IMR-90 (cell line): Measurements from ENCODE around the gene FRMD3. TPM values are rescaled to one million over a fixed set of nuclear protein-coding genes. Genes with fewer than 3 reads are reported as not detected.

ENCODE experiments used
- ATAC-seq: fragments of 200-7000 bp; cut with Tn5 transposase; 2 replicates; pipeline ENCODE4 v1.9.1; 2020; ENCODE audit warnings: low read depth, mild to moderate bottlenecking, moderate library complexity
- BruUV-seq: library from RNA; stranded (reverse); fragments of 400-500 nt; replicated peaks from 2 replicates; lab custom pipeline; 2021; lab: Mats Ljungman, UMichigan
- CTCF ChIA-PET: fragments of 300-600 bp; formaldehyde crosslinking; extraction: SDS; loops from one replicate; lab custom pipeline; 2021; ENCODE audit warnings: antibody characterized with exemption; lab: Yijun Ruan, JAX
- POLR2A ChIA-PET: fragments of 300-600 bp; sonication (Branson Sonifier 250); formaldehyde crosslinking; loops from one replicate; lab custom pipeline; 2022; ENCODE audit warnings: antibody characterized with exemption; ENCODE audit not compliant: unreplicated experiment; lab: Charles Lee
- DNase-seq: peaks from one replicate; pipeline ENCODE4 v3.0.0; 2013
- H2AFZ ChIP-seq: replicated peaks from 2 replicates; pipeline ENCODE3; 2013; ENCODE audit warnings: low read length, mild to moderate bottlenecking; ENCODE audit not compliant: poor library complexity
- H2AK5ac ChIP-seq: 2 replicates; pipeline ENCODE4 v1.6.1; 2013; ENCODE audit warnings: low read depth, low read length, inconsistent platforms
- H2AK9ac ChIP-seq: replicated peaks from 2 replicates; pipeline ENCODE3; 2013; ENCODE audit warnings: mild to moderate bottlenecking, low read depth, low read length, moderate library complexity; ENCODE audit not compliant: poor library complexity
- H2BK120ac ChIP-seq: 2 replicates; pipeline ENCODE4 v1.6.1; 2013; ENCODE audit warnings: low read depth, low read length, inconsistent platforms
- H2BK15ac ChIP-seq: 3 replicates; pipeline ENCODE4 v1.6.1; 2013; ENCODE audit warnings: low read depth, low read length, inconsistent platforms
- H2BK20ac ChIP-seq: 2 replicates; pipeline ENCODE4 v1.6.1; 2013; ENCODE audit warnings: low read depth, mild to moderate bottlenecking, inconsistent platforms, low read length, moderate library complexity
- H2BK5ac ChIP-seq: 2 replicates; pipeline ENCODE4 v1.6.1; 2013; ENCODE audit warnings: mild to moderate bottlenecking, low read depth, low read length, inconsistent platforms; ENCODE audit not compliant: poor library complexity, severe bottlenecking
- H3K14ac ChIP-seq: replicated peaks from 2 replicates; pipeline ENCODE4 v1.6.1; 2013; ENCODE audit warnings: low read depth, low read length, inconsistent platforms
- H3K18ac ChIP-seq: 2 replicates; pipeline ENCODE4 v1.6.1; 2013; ENCODE audit warnings: low read depth, low read length, control low read depth
- H3K23ac ChIP-seq: 2 replicates; pipeline ENCODE4 v1.6.1; 2013; ENCODE audit warnings: low read depth, low read length, inconsistent platforms
- H3K27ac ChIP-seq: 2 replicates; pipeline ENCODE4 v1.5.1; 2013; ENCODE audit warnings: mild to moderate bottlenecking, control low read depth, low read length; ENCODE audit not compliant: insufficient read depth
- H3K27me3 ChIP-seq: 2 replicates; pipeline ENCODE4 v1.6.1; 2013; ENCODE audit warnings: low read length; ENCODE audit not compliant: control insufficient read depth, insufficient read depth
- H3K36me3 ChIP-seq: 2 replicates; pipeline ENCODE4 v1.6.1; 2013; ENCODE audit warnings: low read length, mixed read lengths; ENCODE audit not compliant: control insufficient read depth, insufficient read depth
- H3K4ac ChIP-seq: 2 replicates; pipeline ENCODE4 v1.6.1; 2013; ENCODE audit warnings: low read depth, low read length, inconsistent platforms
- H3K4me1 ChIP-seq: 2 replicates; pipeline ENCODE4 v1.6.1; 2013; ENCODE audit warnings: low read length, mixed read lengths; ENCODE audit not compliant: control insufficient read depth, insufficient read depth
- H3K4me2 ChIP-seq: 2 replicates; pipeline ENCODE4 v1.6.1; 2013; ENCODE audit warnings: low read depth, mild to moderate bottlenecking, control low read depth, low read length, moderate library complexity
- H3K4me3 ChIP-seq: 2 replicates; pipeline ENCODE4 v1.5.1; 2013; ENCODE audit warnings: low read depth, mild to moderate bottlenecking, control low read depth, low read length, moderate library complexity; ENCODE audit not compliant: insufficient read depth
- H3K56ac ChIP-seq: 2 replicates; pipeline ENCODE4 v1.6.1; 2013; ENCODE audit warnings: low read length, inconsistent platforms; ENCODE audit not compliant: insufficient read depth; ENCODE audit errors: extremely low read depth
- H3K79me1 ChIP-seq, 2 experiments: 2 replicates each; pipeline ENCODE4 v1.6.1; 2013; ENCODE audit warnings: low read length in 2 of 2, inconsistent platforms in 1 of 2, low read depth in 1 of 2
- H3K9ac ChIP-seq: 2 replicates; pipeline ENCODE4 v1.6.1; 2013; ENCODE audit warnings: low read depth, low read length, control low read depth
- H3K9me1 ChIP-seq: 2 replicates; pipeline ENCODE4 v1.6.1; 2013; ENCODE audit warnings: low read length, inconsistent platforms; ENCODE audit not compliant: insufficient read depth
- H3K9me3 ChIP-seq: 2 replicates; pipeline ENCODE4 v1.6.1; 2013; ENCODE audit warnings: low read length; ENCODE audit not compliant: control insufficient read depth, insufficient read depth
- H4K20me1 ChIP-seq: 2 replicates; pipeline ENCODE4 v1.6.1; 2013; ENCODE audit warnings: low read length, inconsistent platforms; ENCODE audit not compliant: insufficient read depth
- H4K5ac ChIP-seq: 2 replicates; pipeline ENCODE4 v1.6.1; 2013; ENCODE audit warnings: mild to moderate bottlenecking, low read depth, low read length, control low read depth
- H4K8ac ChIP-seq, 2 experiments: 2 replicates each; pipeline ENCODE4 v1.6.1; 2013; ENCODE audit warnings: low read depth in 2 of 2, low read length in 2 of 2, control low read depth in 1 of 2, inconsistent platforms in 1 of 2
- H4K91ac ChIP-seq: 2 replicates; pipeline ENCODE4 v1.6.1; 2013; ENCODE audit warnings: low read depth, low read length, inconsistent platforms; ENCODE audit not compliant: insufficient read depth
- BHLHE40 ChIP-seq: fragments of 150-350 bp; IDR thresholded peaks from 2 replicates; pipeline ENCODE4 v1.6.1; 2016; ENCODE audit warnings: mild to moderate bottlenecking, low read depth, low read length
- CHD1 ChIP-seq: IDR thresholded peaks from 2 replicates; pipeline ENCODE4 v1.6.1; 2012; ENCODE audit warnings: low read depth, low read length, improper control_type of control experiment
- CTCF ChIP-seq: conservative IDR thresholded peaks from 2 replicates; pipeline ENCODE4 v1.5.1; 2012; ENCODE audit warnings: mild to moderate bottlenecking, low read depth, low read length, improper control_type of control experiment
- ELK1 ChIP-seq: fragments of 150-350 bp; IDR thresholded peaks from 2 replicates; pipeline ENCODE4 v1.6.1; 2016; ENCODE audit warnings: low read depth, mild to moderate bottlenecking, low read length, moderate library complexity, borderline replicate concordance
- MAFK ChIP-seq: IDR thresholded peaks from 2 replicates; pipeline ENCODE4 v1.6.1; 2012; ENCODE audit warnings: low read depth, low read length, improper control_type of control experiment
- MAZ ChIP-seq: IDR thresholded peaks from 2 replicates; pipeline ENCODE4 v1.6.1; 2012; ENCODE audit warnings: low read depth, mild to moderate bottlenecking, low read length, improper control_type of control experiment, moderate library complexity, borderline replicate concordance
- MXI1 ChIP-seq: IDR thresholded peaks from 2 replicates; pipeline ENCODE4 v1.6.1; 2012; ENCODE audit warnings: low read depth, mild to moderate bottlenecking, low read length, moderate library complexity, borderline replicate concordance
- POLR2A ChIP-seq: IDR thresholded peaks from 2 replicates; pipeline ENCODE4 v1.6.1; 2012; ENCODE audit warnings: mild to moderate bottlenecking, low read depth, low read length
- RAD21 ChIP-seq: IDR thresholded peaks from 2 replicates; pipeline ENCODE4 v1.6.1; 2012; ENCODE audit warnings: low read length, improper control_type of control experiment
- RCOR1 ChIP-seq: IDR thresholded peaks from 2 replicates; pipeline ENCODE4 v1.6.1; 2012; ENCODE audit warnings: mild to moderate bottlenecking, low read length, improper control_type of control experiment; ENCODE audit not compliant: insufficient replicate concordance
- SMC3 ChIP-seq: fragments of 150-350 bp; IDR thresholded peaks from 2 replicates; pipeline ENCODE4 v1.6.1; 2016; ENCODE audit warnings: low read depth, mild to moderate bottlenecking, antibody characterized with exemption, low read length, moderate library complexity
- WGBS, 2 experiments: methylation state at CpG; one replicate each; pipeline versions ENCODE4 v1.1.5 to v1.1.7; 2013; ENCODE audit warnings: missing lambda C conversion rate in 2 of 2; ENCODE audit not compliant: insufficient read length in 1 of 2; ENCODE audit errors: extremely low coverage in 2 of 2; 5-methylcytosine and 5-hydroxymethylcytosine counted together
- dilution Hi-C: fragments of 300-500 bp; cut with HindIII; formaldehyde crosslinking; loops from one replicate; pipeline ENCODE4 v1.14.3; 2018; ENCODE audit warnings: low sequenced_read_pairs; ENCODE audit not compliant: unreplicated experiment
- in situ Hi-C: fragments of 300-500 bp; cut with MboI; formaldehyde crosslinking; loops from 3 replicates; pipeline ENCODE4 v1.14.3; 2019; ENCODE audit warnings: low sequenced_read_pairs, inconsistent platforms, mixed read lengths
- intact Hi-C: fragments of 100-400 bp; cut with micrococcal nuclease; formaldehyde crosslinking; loops from 2 replicates; pipeline ENCODE4 v1.10.0; 2022
- polyA plus RNA-seq, 3 experiments: library from polyadenylated mRNA; depleted of rRNA; stranded (reverse); fragments of >200 nt; gene quantifications; 2 replicates each; pipeline ENCODE4 v1.2.3, GENCODE V29; 2012; ENCODE audit warnings: low replicate concordance in 1 of 3
- total RNA-seq: library from RNA; depleted of rRNA; stranded (reverse); fragments of >200 nt; gene quantifications from 2 replicates; pipeline ENCODE4 v1.2.3, GENCODE V29; 2012

FRMD3 gene
- total and polyA plus RNA-seq, 2 of the 4 experiments (the other 2 are of a cell fraction) = 0.02 to 0.18 TPM

GRCh38 chr9:83459830-83460229 is 78.4 kb downstream of the FRMD3 start:
- Histone ChIP-seq H3K14ac (no peak overlapping the region), H3K27me3 (no peaks in the 10 kb centered on the region), H3K9me3 (0 out of 2 replicates have a peak, but pooled peaks cover 2% of the 10 kb centered on the region), H2AK5ac (no peak overlapping the region), H4K5ac (no peak overlapping the region), H3K9me1 (no peaks in the 10 kb centered on the region), H3K23ac (no peak overlapping the region), H4K91ac (no peak overlapping the region), H3K79me1 (no peaks in the 10 kb centered on the region), H3K56ac (no peak overlapping the region), H3K9ac (no peak overlapping the region), H2AFZ (no peak overlapping the region), H4K20me1 (no peaks in the 10 kb centered on the region), H2BK20ac (no peak overlapping the region), H3K27ac (no peak overlapping the region), H2BK15ac (no peak overlapping the region), H3K4ac (no peak overlapping the region), H3K4me3 (no peak overlapping the region), H3K18ac (no peak overlapping the region), H3K4me1 (no peaks in the 10 kb centered on the region), H4K8ac (no peak overlapping the region), H3K36me3 (no peaks in the 10 kb centered on the region), H2BK120ac (no peak overlapping the region), H2BK5ac (no peak overlapping the region), H3K4me2 (no peak overlapping the region), H2AK9ac (no peak overlapping the region)
- in situ Hi-C loops (no loop called here), dilution Hi-C loops (no loop called here), intact Hi-C loops (no loop called here)
- no peak for DNase-seq
- ChIA-PET CTCF (no interaction called here), POLR2A (no interaction called here)
- TF ChIP-seq CHD1 = no peak
- TF ChIP-seq RAD21 = no peak
- TF ChIP-seq RCOR1 = no peak
- no peak for TF ChIP-seq BHLHE40
- TF ChIP-seq CTCF = no peak
- no peak for TF ChIP-seq MAZ
- no peak for TF ChIP-seq POLR2A
- no peak for TF ChIP-seq MAFK
- no peak for TF ChIP-seq MXI1
- TF ChIP-seq SMC3 = no peak
- no peak for TF ChIP-seq ELK1
- no TSS peak for BruUV-seq
- ATAC-seq = no peak
- 83% methylated on average over 3 of the region's 4 CpGs; no CpG with 5 or more reads in 1 of the 2 experiments for WGBS, 2 experiments
